ENCODE data around the gene KCNJ11.

GRCh38 chr11:17395554-17395961 lies 7.1 kb upstream of the KCNJ11 start:
- TF ChIP-seq, protein P1, sequence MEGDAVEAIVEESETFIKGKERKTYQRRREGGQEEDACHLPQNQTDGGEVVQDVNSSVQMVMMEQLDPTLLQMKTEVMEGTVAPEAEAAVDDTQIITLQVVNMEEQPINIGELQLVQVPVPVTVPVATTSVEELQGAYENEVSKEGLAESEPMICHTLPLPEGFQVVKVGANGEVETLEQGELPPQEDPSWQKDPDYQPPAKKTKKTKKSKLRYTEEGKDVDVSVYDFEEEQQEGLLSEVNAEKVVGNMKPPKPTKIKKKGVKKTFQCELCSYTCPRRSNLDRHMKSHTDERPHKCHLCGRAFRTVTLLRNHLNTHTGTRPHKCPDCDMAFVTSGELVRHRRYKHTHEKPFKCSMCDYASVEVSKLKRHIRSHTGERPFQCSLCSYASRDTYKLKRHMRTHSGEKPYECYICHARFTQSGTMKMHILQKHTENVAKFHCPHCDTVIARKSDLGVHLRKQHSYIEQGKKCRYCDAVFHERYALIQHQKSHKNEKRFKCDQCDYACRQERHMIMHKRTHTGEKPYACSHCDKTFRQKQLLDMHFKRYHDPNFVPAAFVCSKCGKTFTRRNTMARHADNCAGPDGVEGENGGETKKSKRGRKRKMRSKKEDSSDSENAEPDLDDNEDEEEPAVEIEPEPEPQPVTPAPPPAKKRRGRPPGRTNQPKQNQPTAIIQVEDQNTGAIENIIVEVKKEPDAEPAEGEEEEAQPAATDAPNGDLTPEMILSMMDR (IDR thresholded peaks at IDR 0.05 in 8 of 11, conservative IDR thresholded peaks at IDR 0.05 in 3 of 11) = no peak
- TF ChIP-seq POLR2A (IDR thresholded peaks at IDR 0.05) (no peak), POLR2AphosphoS5 (IDR thresholded peaks at IDR 0.05) (no peak)
